ENCODE measurements around the gene RND1.

The RND1 gene

DNA sequence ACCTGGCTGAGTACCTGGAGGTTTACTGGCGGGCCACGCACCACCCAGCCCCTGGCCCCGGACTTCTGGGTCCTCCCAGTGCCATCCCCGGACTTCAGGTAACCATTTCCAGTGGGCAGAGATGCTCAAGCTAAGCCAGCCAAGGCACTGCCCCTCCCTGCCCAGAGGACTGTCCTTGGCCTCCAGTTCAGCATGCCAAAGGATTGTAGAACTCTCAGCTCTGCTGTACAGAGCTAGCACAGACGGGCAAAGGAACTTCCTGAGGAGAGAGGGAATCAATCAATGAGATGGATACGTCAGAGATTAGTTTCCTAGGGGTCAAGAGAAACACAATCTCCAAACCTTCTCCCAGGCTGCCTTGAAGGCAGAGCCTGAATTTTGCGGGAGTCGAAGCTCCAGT is 38.6 kb downstream of the RND1 start:
- no peak for DNase-seq (ENCODE audit: low read depth)

- DNase-seq (ENCODE audit: low read depth) = no peak
These were observed 39.3 kb downstream of the RND1 start for GRCh38 chr12:48826209-48826855.

- DNase-seq (ENCODE audit: low read depth) = no peak
These were observed 40.8 kb downstream of the RND1 start for GRCh38 chr12:48824905-48825304.

GRCh38 chr12:48824112-48824511 is 41.6 kb downstream of the RND1 start:
- no peak for DNase-seq (ENCODE audit: low read depth)

DNA sequence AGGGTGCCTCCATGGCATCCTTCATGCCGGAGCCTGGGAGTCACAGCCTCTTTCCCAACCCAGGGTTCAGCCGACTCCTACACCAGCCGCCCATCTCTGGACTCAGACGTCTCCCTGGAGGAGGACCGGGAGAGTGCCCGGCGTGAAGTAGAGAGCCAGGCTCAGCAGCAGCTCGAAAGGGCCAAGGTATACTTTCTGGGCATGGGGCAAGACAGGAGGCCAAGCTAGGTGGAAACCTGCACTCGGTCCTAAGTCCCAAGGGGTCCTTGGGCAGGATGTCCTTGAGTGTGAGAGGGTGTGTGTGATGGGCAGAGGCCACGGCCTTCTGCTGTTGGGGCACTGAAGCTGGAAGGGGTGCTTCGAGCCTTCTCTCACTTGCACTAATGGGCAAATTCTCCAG is 42.4 kb downstream of the RND1 start:
- DNase-seq (ENCODE audit: low read depth) = no peak

DNA sequence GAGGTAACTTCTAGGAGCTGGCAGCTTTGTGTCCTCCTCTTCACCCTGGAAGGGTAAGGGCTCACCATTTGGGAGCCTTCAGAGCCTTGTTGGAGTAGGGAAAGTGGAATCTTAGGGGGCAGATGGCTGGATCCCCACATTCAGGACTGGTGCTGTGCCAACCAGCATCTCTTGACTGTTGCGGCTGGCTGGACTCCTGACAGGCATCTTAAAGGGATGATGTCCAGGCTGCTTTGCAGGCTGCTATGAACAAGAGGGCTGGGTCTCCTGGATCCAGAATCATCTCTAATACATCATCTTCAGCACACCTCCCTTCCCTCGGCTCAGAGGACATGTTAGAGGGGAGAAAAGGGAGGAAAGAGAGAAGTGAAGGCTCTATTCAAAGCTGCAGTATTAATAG is 43.0 kb downstream of the RND1 start:
- no peak for DNase-seq (ENCODE audit: low read depth)

GRCh38 chr12:48822139-48822538 is 43.5 kb downstream of the RND1 start:
- no peak for DNase-seq (ENCODE audit: low read depth)

- no peak for DNase-seq (ENCODE audit: low read depth)
These were observed 45.5 kb downstream of the RND1 start for GRCh38 chr12:48819986-48820725.

DNA sequence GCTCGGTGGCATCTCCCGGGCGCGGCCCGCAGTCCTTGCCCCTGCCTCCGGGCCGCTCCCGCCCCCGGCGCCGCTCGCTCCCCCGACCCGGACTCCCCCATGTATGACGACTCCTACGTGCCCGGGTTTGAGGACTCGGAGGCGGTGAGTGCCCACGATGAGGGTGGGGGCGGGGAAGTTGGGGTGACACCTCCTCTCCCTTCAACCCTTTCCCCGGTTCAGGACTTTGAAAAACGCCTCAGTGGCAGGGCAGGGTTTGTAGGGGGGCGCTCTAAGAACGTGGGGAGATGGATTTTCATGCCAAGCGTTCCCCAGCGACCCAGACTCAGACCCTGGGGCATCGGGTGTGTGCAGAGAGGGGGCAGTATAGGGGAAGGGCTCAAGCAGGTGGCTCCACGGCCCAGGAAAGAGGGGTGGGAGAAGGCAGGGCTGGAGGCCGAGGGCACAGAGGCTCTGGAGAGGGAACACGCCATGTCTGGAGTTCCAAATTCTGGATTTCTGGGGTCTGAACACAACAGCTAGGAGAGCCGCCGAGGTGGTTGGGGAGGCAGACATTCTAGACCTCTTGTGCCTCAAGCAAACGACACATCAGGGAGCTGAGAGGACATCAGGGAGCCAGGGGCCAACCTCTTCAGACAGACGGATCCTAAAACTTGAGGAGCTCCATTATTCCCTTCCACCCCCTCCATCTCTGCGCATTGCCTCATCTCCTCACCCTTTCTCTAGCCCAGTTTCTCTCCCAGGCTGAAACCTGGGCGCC is 46.7 kb downstream of the RND1 start:
- DNase-seq (ENCODE audit: low read depth) = peak; percentile 13

DNA sequence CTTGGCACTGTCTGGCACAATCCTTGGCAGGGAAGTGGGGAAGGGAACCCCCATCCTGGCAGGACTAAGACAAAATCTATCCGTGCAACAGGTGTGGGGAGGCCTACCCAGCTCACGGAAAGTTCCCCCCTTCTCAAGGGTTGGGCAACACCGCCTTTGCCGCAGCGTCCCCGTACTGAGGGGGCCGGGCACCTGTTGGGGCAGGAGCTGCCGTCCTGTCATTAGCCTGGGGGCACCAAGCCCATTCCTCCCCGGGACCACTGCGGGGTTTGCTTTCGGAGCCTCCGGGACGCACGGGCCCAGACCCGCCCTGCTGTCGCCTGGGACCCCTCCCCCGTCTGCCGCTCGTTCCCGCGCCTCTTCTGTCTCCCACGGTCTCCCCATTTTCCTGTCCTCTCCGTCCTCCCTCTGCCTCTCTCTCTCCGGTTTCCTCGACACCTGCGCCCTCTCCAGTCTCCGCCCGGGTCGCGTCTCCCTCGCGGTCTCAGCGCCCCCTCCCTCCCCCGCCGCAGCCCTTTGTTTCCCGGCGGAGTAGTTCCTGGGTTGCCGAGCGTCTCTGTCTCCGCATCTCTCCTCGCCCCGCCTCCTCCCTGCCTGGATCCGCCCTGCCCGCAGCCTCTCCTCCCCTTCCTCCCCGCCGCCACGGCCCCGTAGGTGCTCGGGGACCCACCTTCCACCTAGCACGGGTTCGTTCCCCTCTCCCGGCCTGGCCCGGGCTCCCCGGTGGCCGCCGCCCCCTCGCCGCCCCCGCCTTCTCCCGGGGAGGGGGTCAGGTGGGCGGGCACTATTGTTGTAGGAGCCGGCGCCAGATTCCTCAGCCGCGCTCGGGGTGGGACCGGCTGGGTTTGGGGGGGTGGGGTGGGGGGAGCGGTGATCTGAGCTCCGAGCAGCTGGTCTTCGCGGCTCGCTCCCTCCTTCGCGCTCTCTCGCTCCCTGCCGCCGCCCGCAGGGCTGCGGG is 47.5 kb downstream of the RND1 start, which contains the start of gene CACNB3:
CACNB3 (plus strand) TSS at position 624 of the 958 bp plus-strand sequence. CDS start 434 bp downstream, outside the sequence.
- peak; percentile 58 for DNase-seq (ENCODE audit: low read depth)

DNA sequence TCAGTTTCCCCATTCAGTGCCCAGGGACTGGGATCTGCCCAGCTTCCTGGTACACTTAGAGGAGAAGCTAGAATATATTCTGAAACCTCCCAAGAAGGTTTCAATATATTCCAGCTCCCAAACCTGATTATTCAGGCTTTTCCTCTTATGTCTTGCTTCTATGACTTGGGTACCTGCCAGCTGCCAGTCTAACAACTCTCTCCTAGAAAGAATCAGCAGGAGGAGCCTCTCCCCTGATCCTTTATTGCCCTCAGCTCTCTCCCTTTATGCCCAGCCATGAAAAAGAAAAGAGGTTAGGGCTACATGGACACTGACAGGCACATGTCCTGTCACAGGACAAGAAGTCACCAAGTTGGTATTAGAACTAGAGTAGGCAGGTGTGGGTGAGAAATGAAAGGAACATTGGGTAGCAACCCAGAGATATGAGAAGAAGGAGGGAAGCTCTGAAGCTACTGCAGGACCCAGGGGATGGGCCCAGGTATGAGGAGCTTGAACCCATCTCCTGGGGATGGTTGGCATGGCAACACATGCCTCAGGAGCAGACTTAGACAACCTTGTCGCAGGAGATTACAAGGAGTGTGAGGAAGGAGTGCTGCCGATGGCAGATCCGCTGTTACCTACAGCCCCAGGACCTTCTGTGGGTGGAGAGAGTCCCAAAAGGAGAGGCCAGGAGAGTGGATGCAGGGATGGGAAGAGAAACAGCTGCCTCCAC is 49.4 kb downstream of the RND1 start:
- DNase-seq (ENCODE audit: low read depth) = no peak

DNA sequence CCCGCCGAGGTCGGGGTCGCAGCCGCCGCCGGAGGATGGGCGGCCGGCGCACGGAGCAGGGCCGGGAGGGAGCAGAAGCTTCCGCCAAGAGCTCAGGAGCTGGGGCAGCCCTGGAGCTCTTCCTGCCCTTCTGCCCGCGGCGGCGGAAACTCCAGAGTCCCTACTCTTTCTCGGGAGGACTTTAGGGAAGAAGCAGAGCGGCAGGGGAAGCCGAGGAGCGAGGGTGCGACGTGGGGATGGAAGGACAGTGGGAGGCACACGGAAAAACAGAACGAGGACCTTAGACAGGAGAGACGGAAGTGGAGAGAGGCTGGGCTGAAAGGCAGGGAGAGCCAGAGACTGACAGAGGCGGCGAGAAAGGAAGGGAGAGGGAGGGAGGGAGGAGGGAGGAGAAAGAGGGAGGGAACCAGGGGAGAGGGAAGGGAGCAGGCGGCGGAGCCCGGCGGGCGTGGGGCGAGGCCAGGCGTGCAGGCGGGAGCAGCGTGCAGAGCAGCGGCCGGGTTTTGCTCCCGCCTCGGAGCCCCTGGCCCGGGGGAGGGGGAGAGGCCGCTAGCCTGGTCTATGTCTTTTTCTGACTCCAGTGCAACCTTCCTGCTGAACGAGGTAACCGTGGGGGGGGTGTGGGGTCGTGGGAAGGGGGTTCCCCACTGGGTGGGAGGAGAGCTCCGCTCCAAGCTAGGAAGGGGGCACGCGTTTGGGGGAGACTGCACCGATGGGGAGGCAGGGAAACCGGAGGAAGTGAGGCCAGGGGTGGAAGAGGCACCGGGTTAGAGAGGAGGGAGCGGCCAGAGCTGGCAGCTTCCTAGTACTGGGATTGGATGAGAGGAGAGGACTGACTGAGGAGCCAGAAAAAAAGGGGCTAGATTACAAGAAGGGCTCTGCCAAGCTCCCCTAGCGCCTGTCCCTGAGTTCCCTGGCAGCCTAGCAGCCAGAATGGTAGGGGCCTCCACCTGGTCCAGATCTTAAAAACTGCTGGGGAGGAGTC is 50.3 kb downstream of the RND1 start:
- DNase-seq (ENCODE audit: low read depth) = no peak

DNA sequence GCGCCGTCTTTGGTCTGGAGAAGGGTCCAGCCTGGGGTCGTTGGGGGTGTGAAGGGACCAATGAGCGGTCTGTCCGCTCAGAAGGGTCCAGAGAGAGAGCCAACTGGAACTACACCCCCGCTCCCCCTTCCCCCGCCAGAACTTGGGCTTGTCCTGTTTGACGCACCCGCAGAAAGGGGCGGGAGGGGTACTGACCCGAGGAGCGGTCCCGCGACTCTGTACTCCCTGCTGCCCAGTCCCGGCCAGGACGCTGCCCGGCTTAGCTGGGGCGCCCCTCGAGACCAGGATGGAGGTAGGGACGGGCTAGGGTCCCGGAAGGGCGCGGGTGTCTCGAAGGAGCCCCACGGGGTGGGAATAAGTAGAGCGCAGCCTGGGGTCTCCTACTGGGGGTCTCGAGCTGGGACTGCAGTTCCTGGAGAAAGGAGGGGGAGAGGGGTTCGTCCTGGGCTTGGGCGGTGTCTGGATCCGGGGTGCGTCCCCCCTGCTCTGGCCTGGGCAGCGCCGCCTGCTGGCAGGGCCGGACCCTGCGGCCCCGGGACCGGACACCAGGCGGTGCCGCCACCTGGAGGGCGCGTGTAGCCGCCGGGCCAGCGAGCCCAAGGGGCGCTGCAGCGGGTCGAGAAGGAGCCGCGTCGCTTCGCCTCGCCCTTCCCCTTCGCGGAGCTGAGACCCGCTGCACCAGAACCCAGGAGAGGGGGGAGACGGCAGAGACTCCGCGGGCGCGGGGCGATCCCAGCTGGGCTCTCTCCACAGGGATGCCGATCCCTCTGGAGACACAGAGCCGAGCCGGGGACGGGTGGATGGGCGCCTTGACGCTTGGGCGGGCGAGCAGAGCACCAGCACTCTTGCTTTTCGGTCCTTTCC is 51.2 kb downstream of the RND1 start:
- DNase-seq (ENCODE audit: low read depth) = peak; percentile 58

- no peak for DNase-seq (ENCODE audit: low read depth)
These were observed 52.0 kb downstream of the RND1 start for GRCh38 chr12:48813465-48814261.

DNA sequence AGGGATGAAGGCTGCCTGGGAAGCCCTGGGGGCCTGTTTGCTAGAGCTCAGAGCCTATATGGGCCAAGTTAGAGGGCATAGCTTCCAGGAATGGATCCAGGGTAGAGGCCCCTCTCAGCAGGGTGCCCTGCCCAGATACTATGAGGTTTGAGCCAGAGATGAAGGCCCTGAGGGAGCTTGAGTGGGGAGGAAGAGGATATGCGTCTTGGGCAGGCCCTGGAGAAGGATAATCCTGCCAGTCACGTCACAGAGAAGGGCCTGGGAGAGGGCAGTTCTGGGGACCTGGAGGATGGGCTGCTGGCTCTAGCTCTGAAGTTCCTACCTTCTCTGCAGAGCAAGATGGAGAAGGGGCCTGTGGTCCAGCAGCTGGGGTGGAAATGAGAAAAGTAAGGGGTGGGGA is 53.3 kb downstream of the RND1 start:
- DNase-seq (ENCODE audit: low read depth) = no peak

- no peak for DNase-seq (ENCODE audit: low read depth)
These were observed 54.1 kb downstream of the RND1 start for GRCh38 chr12:48811437-48812090.

- DNase-seq (ENCODE audit: low read depth) = no peak
These were observed 54.7 kb downstream of the RND1 start for GRCh38 chr12:48810903-48811431.

Measured in stimulated activated CD8-positive, alpha-beta memory T cell treated with anti-CD3 and anti-CD28 coated beads, Interleukin-12 subunit alpha, Interleukin-12 subunit beta, amount 100 ng/mL, for 4 hours (primary cell).